ENCODE data around the gene ITPR1.

The ITPR1 gene

GRCh38 chr3:4549896-4550295, 56.7 kb downstream of the ITPR1 start:
- no peak overlapping the region for H3K4me3 ChIP-seq (ENCODE audit: low read depth, low read length)
- no peaks in the 10 kb centered on the region for H3K9me3 ChIP-seq (ENCODE audit: control insufficient read depth, insufficient read depth, low read length)
- no peaks in the 10 kb centered on the region for H3K27me3 ChIP-seq (ENCODE audit: control insufficient read depth, insufficient read depth, low read length)
- H3K36me3 ChIP-seq (ENCODE audit: control insufficient read depth, insufficient read depth, low read length) = no peaks in the 10 kb centered on the region
- H3K4me1 ChIP-seq (ENCODE audit: control insufficient read depth, insufficient read depth, low read length) = no peaks in the 10 kb centered on the region
- no peak overlapping the region for H3K9ac ChIP-seq (ENCODE audit: low read depth, low read length)

- no peaks in the 10 kb centered on the region for H3K4me1 ChIP-seq (ENCODE audit: control insufficient read depth, insufficient read depth, low read length)
- no peaks in the 10 kb centered on the region for H3K27me3 ChIP-seq (ENCODE audit: control insufficient read depth, insufficient read depth, low read length)
- H3K9ac ChIP-seq (ENCODE audit: low read depth, low read length) = no peak overlapping the region
- H3K4me3 ChIP-seq (ENCODE audit: low read depth, low read length) = no peak overlapping the region
- no peaks in the 10 kb centered on the region for H3K36me3 ChIP-seq (ENCODE audit: control insufficient read depth, insufficient read depth, low read length)
- no peaks in the 10 kb centered on the region for H3K9me3 ChIP-seq (ENCODE audit: control insufficient read depth, insufficient read depth, low read length)
These were observed 58.0 kb downstream of the ITPR1 start for GRCh38 chr3:4551051-4551711.

DNA sequence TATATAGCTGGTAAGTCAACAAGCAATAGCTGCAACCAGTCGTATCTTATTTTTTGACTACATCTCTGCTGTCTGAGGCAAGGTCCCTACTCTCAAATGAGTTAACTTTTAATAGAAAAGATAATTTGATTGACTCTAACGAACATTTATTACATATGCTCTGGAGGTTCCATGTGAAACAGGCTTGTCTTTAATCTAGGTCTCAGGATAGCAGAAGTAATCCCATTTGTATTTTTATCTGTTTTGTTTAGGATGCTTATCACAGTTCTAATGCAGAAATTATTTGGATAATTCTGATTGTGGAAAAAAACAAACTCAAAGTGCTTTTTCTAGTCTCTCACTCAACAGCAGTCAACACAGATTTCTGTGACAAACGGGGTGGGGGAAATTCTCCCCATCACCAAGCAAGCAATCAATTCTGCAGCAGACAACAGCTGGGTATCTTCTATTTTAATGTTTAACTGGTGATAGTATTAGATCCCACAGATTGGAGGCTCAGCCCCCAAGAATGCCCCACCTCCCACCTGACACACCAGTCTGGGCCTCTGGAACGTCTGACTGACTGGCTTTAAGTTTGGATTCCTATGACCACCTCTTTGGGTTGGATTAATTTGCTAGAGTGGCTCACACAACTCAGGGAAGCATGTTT, 58.8 kb downstream of the ITPR1 start:
- Histone ChIP-seq H3K27me3 (ENCODE audit: control insufficient read depth, insufficient read depth, low read length) (no peaks in the 10 kb centered on the region), H3K4me1 (ENCODE audit: control insufficient read depth, insufficient read depth, low read length) (no peaks in the 10 kb centered on the region), H3K9ac (ENCODE audit: low read depth, low read length) (no peak overlapping the region), H3K4me3 (ENCODE audit: low read depth, low read length) (no peak overlapping the region), H3K9me3 (ENCODE audit: control insufficient read depth, insufficient read depth, low read length) (no peaks in the 10 kb centered on the region), H3K36me3 (ENCODE audit: control insufficient read depth, insufficient read depth, low read length) (no peaks in the 10 kb centered on the region)

DNA sequence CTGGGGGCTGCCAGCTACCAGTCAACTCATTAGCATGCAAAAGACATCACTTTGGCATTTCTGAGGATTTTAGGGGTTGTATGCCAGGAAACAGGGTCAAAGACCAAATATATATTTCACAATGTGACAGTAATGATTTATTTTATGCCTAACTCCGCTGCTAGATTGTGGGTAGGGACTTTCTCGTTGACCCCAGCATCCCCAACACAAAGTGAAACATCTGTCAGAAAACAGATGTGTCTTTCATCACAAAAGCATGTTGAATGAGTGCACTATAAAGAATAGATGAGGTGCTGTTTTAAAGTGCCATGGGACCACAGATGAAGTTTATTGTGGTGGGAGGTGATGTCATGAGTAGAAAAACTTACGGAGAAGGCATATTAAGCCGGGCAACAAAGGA, 59.7 kb downstream of the ITPR1 start:
- H3K9me3 ChIP-seq (ENCODE audit: control insufficient read depth, insufficient read depth, low read length) = no peaks in the 10 kb centered on the region
- no peaks in the 10 kb centered on the region for H3K36me3 ChIP-seq (ENCODE audit: control insufficient read depth, insufficient read depth, low read length)
- H3K4me1 ChIP-seq (ENCODE audit: control insufficient read depth, insufficient read depth, low read length) = no peaks in the 10 kb centered on the region
- H3K4me3 ChIP-seq (ENCODE audit: low read depth, low read length) = no peak overlapping the region
- no peaks in the 10 kb centered on the region for H3K27me3 ChIP-seq (ENCODE audit: control insufficient read depth, insufficient read depth, low read length)
- no peak overlapping the region for H3K9ac ChIP-seq (ENCODE audit: low read depth, low read length)

DNA sequence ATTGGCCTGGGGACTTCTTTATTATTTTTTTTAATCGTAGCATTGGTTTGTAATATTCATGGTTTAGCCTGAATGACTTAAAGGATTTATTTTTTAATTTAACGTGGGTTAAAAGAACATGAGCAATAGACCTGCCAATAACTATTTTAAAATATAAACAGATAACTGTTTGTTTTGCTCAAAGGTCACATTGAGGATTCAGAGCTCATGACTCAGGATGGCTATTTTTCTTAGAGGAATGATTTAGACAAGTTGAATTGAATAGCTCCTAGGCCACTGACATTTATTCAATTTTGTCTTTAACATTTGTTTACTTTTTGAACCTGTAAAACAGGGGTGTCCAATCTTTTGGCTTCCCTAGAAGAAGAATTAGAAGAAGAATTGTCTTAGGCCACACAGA, 68.5 kb downstream of the ITPR1 start:
- Histone ChIP-seq H3K4me1 (ENCODE audit: control insufficient read depth, insufficient read depth, low read length) (no peaks in the 10 kb centered on the region), H3K9me3 (ENCODE audit: control insufficient read depth, insufficient read depth, low read length) (no peaks in the 10 kb centered on the region), H3K36me3 (ENCODE audit: control insufficient read depth, insufficient read depth, low read length) (no peaks in the 10 kb centered on the region), H3K9ac (ENCODE audit: low read depth, low read length) (no peak overlapping the region), H3K27me3 (ENCODE audit: control insufficient read depth, insufficient read depth, low read length) (no peaks in the 10 kb centered on the region), H3K4me3 (ENCODE audit: low read depth, low read length) (no peak overlapping the region)

- H3K9me3 ChIP-seq (ENCODE audit: control insufficient read depth, insufficient read depth, low read length) = no peaks in the 10 kb centered on the region
- no peak overlapping the region for H3K4me3 ChIP-seq (ENCODE audit: low read depth, low read length)
- no peaks in the 10 kb centered on the region for H3K27me3 ChIP-seq (ENCODE audit: control insufficient read depth, insufficient read depth, low read length)
- no peaks in the 10 kb centered on the region for H3K36me3 ChIP-seq (ENCODE audit: control insufficient read depth, insufficient read depth, low read length)
- no peaks in the 10 kb centered on the region for H3K4me1 ChIP-seq (ENCODE audit: control insufficient read depth, insufficient read depth, low read length)
- no peak overlapping the region for H3K9ac ChIP-seq (ENCODE audit: low read depth, low read length)
These were observed 69.4 kb downstream of the ITPR1 start for GRCh38 chr3:4562595-4562994.

DNA sequence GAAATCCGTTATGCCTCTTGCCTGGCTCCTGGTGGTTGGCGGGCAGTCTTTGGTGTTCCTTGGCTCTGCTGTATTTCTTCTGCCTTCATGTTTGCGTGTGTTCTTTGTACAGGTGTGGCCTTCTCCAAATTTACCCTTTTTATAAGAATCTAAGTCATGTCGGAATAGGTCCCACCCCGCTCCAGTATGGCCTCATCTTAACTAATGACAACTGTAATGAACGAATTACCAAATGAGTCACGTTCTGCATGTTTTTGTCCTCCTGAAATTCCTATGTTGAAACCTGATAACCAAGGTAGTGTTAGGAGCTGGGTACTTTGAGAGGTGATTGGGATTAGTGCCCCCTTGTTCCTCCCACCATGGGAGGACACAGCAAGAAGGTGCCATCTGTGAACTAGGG, 71.1 kb downstream of the ITPR1 start:
- no peaks in the 10 kb centered on the region for H3K9me3 ChIP-seq (ENCODE audit: control insufficient read depth, insufficient read depth, low read length)

GRCh38 chr3:4564928-4565586, 71.9 kb downstream of the ITPR1 start:
- Histone ChIP-seq H3K4me3 (ENCODE audit: low read depth, low read length) (no peak overlapping the region), H3K36me3 (ENCODE audit: control insufficient read depth, insufficient read depth, low read length) (no peaks in the 10 kb centered on the region), H3K9ac (ENCODE audit: low read depth, low read length) (no peak overlapping the region), H3K9me3 (ENCODE audit: control insufficient read depth, insufficient read depth, low read length) (no peaks in the 10 kb centered on the region), H3K27me3 (ENCODE audit: control insufficient read depth, insufficient read depth, low read length) (no peaks in the 10 kb centered on the region), H3K4me1 (ENCODE audit: control insufficient read depth, insufficient read depth, low read length) (no peaks in the 10 kb centered on the region)

More for the DNA sequence above, 71.1 kb downstream of the ITPR1 start:
- Histone ChIP-seq H3K4me1 (ENCODE audit: control insufficient read depth, insufficient read depth, low read length) (no peaks in the 10 kb centered on the region), H3K27me3 (ENCODE audit: control insufficient read depth, insufficient read depth, low read length) (no peaks in the 10 kb centered on the region), H3K4me3 (ENCODE audit: low read depth, low read length) (no peak overlapping the region), H3K9ac (ENCODE audit: low read depth, low read length) (no peak overlapping the region), H3K36me3 (ENCODE audit: control insufficient read depth, insufficient read depth, low read length) (no peaks in the 10 kb centered on the region)

GRCh38 chr3:4565809-4566501, 72.8 kb downstream of the ITPR1 start:
- Histone ChIP-seq H3K4me1 (ENCODE audit: control insufficient read depth, insufficient read depth, low read length) (no peaks in the 10 kb centered on the region), H3K9me3 (ENCODE audit: control insufficient read depth, insufficient read depth, low read length) (no peaks in the 10 kb centered on the region), H3K36me3 (ENCODE audit: control insufficient read depth, insufficient read depth, low read length) (no peaks in the 10 kb centered on the region), H3K4me3 (ENCODE audit: low read depth, low read length) (no peak overlapping the region), H3K27me3 (ENCODE audit: control insufficient read depth, insufficient read depth, low read length) (no peaks in the 10 kb centered on the region), H3K9ac (ENCODE audit: low read depth, low read length) (no peak overlapping the region)

- no peaks in the 10 kb centered on the region for H3K4me1 ChIP-seq (ENCODE audit: control insufficient read depth, insufficient read depth, low read length)
- no peak overlapping the region for H3K4me3 ChIP-seq (ENCODE audit: low read depth, low read length)
- H3K27me3 ChIP-seq (ENCODE audit: control insufficient read depth, insufficient read depth, low read length) = no peaks in the 10 kb centered on the region
- H3K9ac ChIP-seq (ENCODE audit: low read depth, low read length) = no peak overlapping the region
- H3K36me3 ChIP-seq (ENCODE audit: control insufficient read depth, insufficient read depth, low read length) = no peaks in the 10 kb centered on the region
- no peaks in the 10 kb centered on the region for H3K9me3 ChIP-seq (ENCODE audit: control insufficient read depth, insufficient read depth, low read length)
These were observed 75.7 kb downstream of the ITPR1 start for GRCh38 chr3:4568841-4569240.

- no peaks in the 10 kb centered on the region for H3K9me3 ChIP-seq (ENCODE audit: control insufficient read depth, insufficient read depth, low read length)
- no peaks in the 10 kb centered on the region for H3K27me3 ChIP-seq (ENCODE audit: control insufficient read depth, insufficient read depth, low read length)
- H3K36me3 ChIP-seq (ENCODE audit: control insufficient read depth, insufficient read depth, low read length) = no peaks in the 10 kb centered on the region
- no peaks in the 10 kb centered on the region for H3K4me1 ChIP-seq (ENCODE audit: control insufficient read depth, insufficient read depth, low read length)
- H3K9ac ChIP-seq (ENCODE audit: low read depth, low read length) = no peak overlapping the region
- H3K4me3 ChIP-seq (ENCODE audit: low read depth, low read length) = no peak overlapping the region
These were observed 77.9 kb downstream of the ITPR1 start for GRCh38 chr3:4570840-4571621.

Data from iPS-15b (cell line).